NOMO-1 treated with dmso at 0.1 percent for 144 hours (cell line): Measurements from ENCODE around the gene MAP1B.

Experiments
- DNase-seq: peaks from one replicate; lab custom pipeline; 2025; ENCODE audit not compliant: unreplicated experiment; lab: John Stamatoyannopoulos, UW

The MAP1B gene

GRCh38 chr5:72188166-72188565 is 80.9 kb downstream of the MAP1B start:
- no peak for DNase-seq

DNA sequence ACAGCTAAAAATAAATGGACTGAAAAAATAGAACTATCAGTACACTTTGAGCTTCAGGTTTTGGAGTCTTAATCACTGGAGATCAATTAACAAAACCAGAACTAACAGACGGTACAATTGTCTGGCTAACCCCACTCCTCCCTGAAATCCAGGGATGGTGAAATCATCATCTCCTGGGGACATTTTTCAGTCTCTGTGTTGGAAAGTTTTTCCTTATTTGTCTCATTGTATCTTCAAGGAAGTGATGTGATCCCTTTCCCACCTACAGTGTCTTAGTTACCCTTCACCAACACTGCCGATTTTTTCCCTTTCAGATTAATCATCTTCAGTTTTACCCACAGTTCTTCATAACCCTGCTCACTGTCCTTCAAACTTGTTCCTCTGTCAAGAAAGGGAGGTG is 81.9 kb downstream of the MAP1B start:
- no peak for DNase-seq

DNA sequence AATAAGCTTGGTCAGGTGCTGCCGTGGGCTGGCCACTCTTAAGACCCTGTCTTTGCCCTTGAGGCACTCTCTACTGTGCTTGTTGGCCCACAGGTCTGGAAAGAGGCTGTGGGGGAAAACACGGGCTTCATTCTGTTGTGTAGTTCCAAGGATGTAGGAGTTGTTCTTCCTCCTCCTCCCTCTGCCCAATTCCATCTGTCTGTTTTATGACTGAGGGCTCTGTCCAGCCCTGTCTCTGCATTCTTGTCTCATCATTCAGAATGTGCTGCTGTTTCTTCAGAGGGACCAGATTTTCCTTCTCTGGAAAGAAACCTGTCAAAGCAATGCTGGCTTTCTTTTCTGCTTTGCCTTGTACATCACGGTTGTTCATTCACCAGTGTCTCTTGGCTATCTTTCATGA is 84.1 kb downstream of the MAP1B start:
- DNase-seq = no peak

GRCh38 chr5:72194846-72195245 is 87.6 kb downstream of the MAP1B start:
- DNase-seq = no peak

DNA sequence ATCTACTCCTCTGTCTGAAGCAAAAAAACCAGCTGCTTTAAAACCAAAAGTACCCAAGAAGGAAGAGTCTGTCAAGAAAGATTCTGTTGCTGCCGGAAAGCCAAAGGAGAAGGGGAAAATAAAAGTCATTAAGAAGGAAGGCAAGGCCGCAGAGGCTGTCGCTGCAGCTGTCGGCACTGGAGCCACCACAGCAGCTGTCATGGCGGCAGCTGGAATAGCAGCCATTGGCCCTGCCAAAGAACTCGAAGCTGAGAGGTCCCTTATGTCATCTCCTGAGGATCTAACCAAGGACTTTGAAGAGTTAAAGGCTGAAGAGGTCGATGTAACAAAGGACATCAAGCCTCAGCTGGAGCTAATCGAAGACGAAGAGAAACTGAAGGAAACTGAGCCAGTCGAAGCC is 88.3 kb downstream of the MAP1B start:
- no peak for DNase-seq

DNA sequence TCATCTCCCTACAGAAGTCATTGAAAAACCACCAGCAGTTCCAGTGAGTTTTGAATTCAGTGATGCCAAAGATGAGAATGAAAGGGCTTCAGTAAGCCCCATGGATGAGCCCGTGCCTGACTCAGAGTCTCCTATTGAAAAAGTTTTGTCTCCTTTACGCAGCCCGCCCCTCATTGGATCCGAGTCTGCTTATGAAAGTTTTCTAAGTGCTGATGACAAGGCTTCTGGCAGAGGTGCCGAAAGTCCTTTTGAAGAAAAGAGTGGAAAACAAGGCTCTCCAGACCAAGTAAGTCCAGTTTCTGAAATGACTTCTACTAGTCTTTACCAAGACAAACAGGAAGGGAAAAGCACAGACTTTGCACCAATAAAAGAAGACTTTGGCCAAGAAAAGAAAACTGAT is 90.1 kb downstream of the MAP1B start:
- no peak for DNase-seq

- DNase-seq = no peak
These were observed 92.4 kb downstream of the MAP1B start for GRCh38 chr5:72199681-72200080.

GRCh38 chr5:72202331-72202825 is 95.1 kb downstream of the MAP1B start:
- DNase-seq = no peak

- no peak for DNase-seq
These were observed 96.1 kb downstream of the MAP1B start for GRCh38 chr5:72203251-72203845.

DNA sequence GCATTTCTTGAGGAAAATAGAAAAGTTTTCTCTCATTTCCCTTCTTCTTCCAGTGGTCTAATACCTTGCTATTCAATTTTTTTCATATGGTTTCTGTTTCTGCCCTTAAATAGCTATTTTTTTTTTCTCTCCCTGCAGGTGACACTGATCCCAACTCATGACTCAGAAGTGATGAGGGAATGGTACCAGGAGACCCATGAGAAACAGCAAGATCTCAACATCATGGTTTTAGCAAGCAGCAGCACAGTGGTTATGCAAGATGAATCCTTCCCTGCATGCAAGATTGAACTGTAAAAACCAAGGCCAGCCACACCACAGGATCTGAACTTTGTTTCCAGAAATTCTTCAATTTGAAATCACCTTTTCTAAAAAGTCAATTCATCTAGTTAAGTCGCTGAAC is 97.7 kb downstream of the MAP1B start:
- no peak for DNase-seq

GRCh38 chr5:72205431-72206009 is 98.2 kb downstream of the MAP1B start:
- no peak for DNase-seq

GRCh38 chr5:72206160-72206559 is 98.9 kb downstream of the MAP1B start:
- DNase-seq = no peak

- DNase-seq = no peak
These were observed 99.7 kb downstream of the MAP1B start for GRCh38 chr5:72206994-72207393.

DNA sequence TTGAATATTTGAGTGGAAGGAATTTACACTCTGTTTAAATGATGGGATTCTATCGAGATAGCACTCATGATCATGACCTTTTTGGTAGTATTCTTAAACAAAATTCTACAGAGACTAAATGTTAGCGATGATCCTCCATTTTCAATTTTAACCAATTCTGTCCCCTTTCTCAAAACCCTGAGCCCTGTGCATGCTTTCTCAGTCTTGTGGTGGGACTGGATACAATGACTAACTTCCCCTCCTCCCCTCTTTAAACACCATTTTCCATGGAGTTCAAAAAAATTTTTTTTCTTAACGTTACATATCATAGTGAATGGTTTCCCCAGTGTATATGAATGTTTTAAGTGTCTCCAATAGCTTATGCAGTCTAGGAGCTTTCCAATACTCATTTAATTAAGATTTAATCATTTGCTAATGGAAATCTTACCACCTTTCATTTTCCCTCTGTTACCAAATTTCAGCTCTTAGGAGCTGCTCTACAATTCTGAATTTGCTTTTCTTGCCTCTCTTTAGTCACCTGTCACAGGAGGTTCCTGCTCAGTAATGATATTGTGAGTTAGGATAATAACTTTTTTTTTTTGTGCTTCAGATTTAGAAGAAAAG is 101.2 kb downstream of the MAP1B start:
- DNase-seq = no peak

DNA sequence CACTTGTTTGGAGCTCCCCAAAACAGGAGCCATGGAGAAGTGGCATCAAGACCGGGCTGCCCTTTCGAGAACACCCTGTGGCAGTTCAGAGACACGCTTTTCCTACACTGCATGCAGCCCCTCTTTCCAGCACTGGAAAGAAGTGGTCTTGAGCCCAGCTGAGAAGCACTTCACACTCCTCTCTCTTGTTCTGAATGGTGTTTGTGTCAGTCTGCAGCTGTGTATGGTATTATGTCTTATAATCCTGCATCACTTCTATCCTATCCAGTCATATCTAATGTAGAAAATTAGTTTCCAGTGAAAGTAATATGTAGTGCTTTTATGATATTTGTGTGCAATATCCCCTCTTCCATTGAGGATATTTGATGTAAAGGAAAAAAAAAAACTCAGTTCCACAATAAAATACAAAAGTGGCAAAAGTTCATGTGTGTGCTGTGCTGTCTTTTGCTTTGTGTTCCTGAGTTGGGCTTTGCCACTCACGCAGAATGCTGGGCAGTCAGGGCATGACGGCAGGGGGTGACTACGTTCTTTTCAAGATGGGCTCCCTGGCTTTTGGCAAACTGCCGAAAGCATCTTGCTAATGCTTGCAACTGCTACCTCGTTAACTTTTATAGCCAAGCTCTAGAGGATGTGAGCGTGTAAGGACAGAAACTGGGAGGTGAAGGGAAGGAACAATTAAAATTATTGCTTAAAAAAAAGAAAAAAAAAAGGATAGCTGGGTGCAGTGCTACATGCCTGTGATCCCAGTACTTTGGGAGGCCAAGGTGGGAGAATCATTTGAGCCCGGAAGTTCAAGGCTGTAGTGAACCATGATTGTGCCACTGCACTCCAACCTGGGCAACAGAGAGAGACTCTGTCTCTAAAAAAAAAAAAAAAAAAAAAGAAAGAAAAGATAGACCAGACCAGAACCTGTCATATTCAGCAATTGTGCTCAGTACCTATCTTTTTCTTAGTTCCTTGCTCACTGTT is 102.2 kb downstream of the MAP1B start:
- no peak for DNase-seq

DNA sequence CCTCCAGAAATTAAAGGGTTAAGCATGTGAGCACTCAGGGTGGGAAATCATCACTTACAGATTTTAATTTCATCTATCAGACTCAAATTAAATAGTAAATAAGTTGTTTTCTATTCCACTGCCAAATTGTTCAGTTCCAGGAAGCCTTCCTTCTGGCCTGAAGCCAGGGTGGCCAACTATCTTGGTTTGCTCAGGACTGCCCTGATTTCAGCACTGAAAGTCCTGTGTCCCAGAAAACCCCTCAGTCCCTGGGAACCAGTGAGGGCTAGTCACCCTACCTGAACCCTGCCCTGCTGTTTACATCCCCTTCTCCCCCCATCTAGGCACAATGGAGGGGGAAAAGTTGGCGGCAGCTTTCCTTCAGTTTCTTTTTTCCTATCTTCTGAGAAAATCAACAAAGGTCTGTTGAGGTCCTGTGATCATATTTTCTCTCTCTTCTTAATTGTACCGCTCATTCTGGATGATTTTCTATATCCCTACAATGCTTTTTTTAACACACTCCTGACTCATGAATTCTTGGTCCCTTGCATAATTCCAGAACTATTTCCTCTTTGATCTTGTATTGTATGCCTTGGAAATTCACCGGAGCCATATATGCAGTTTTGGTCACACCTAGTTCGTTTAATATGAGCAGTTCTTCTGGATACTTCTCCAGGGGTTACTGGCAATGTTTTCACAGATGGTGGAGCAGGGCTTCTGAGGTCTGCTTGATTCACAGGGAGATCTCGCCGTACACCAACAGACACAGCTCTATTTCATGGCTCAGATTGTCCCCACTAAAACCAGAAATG is 103.8 kb downstream of the MAP1B start:
- DNase-seq = no peak

DNA sequence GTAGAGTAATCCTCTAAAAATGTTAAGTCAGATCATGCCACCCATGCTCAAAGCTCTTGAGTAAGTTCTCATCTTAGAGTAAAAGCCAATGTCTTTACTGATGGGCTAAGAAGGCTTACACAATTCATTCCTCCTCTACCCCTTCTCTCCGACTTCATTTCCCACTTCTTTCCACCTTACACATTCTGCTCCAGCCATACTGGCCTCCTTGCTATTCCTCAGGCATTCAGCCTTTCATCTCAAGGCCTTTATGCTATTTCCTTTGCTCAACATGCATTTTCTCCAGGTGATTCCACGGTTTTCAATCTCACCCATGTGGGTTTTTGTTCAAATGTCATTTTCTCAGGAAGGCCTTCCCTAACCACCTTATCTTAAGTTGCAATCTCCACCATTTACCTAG is 104.9 kb downstream of the MAP1B start:
- no peak for DNase-seq

- no peak for DNase-seq
These were observed 106.2 kb downstream of the MAP1B start for GRCh38 chr5:72213482-72213881.

DNA sequence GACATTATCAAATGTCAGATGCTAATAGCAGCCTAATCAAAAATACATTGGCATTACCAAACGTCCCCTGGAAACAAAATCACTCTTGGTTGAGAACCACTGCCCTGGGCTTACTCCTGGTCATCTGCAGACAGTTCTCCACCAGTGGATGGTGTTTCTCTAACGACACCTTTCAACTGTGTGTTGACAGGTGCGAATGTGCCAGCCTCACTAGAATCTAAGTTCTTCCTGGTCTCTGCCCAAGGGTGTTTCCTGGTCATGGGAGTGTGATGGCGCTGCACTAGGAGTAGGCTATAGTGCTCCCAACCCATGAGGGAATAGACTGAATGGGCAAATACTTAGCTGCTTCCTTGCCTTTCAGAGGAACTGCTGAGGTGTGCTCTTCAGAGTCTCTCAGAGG is 106.9 kb downstream of the MAP1B start:
- DNase-seq = no peak

- DNase-seq = no peak
These were observed 109.5 kb downstream of the MAP1B start for GRCh38 chr5:72216756-72217155.

- no peak for DNase-seq
These were observed 113.8 kb downstream of the MAP1B start for GRCh38 chr5:72221099-72221498.
